MCF 10A (cell line): ENCODE measurements around the gene TTI1. TPM values are rescaled to one million over a fixed set of nuclear protein-coding genes. Genes with fewer than 3 reads are reported as not detected.

Experiments used
- BruUV-seq: library from RNA; stranded (reverse); fragments of 400-500 nt; replicated peaks from 2 replicates; lab custom pipeline; 2021; lab: Mats Ljungman, UMichigan
- CTCF ChIA-PET: fragments of 300-600 bp; sonication (Branson Sonifier 250); formaldehyde crosslinking; extraction: SDS; loops from one replicate; lab custom pipeline; 2021; ENCODE audit warnings: antibody characterized with exemption, inconsistent platforms; lab: Yijun Ruan, JAX
- POLR2A ChIA-PET: fragments of 300-600, 350-650 bp; sonication (Branson Sonifier 250); formaldehyde crosslinking; extraction: SDS; loops from one replicate; lab custom pipeline; 2020; ENCODE audit warnings: antibody characterized with exemption, inconsistent platforms; lab: Yijun Ruan, JAX
- DNase-seq: peaks from one replicate; pipeline ENCODE4 v3.0.0-alpha.2; 2018; ENCODE audit not compliant: unreplicated experiment
- H3K27ac Mint-ChIP-seq: one replicate; pipeline ENCODE4 v1.8.0; 2022; ENCODE audit warnings: mild to moderate bottlenecking, low read depth, mixed read lengths; ENCODE audit not compliant: unreplicated experiment
- H3K27me3 Mint-ChIP-seq: one replicate; pipeline ENCODE4 v1.8.0; 2022; ENCODE audit warnings: mixed read lengths; ENCODE audit not compliant: insufficient read depth, unreplicated experiment
- H3K36me3 Mint-ChIP-seq: one replicate; pipeline ENCODE4 v1.8.0; 2022; ENCODE audit warnings: mild to moderate bottlenecking, moderate library complexity, mixed read lengths; ENCODE audit not compliant: insufficient read depth, unreplicated experiment
- H3K4me1 Mint-ChIP-seq: one replicate; pipeline ENCODE4 v1.8.0; 2022; ENCODE audit warnings: mixed read lengths; ENCODE audit not compliant: insufficient read depth, unreplicated experiment
- H3K4me3 Mint-ChIP-seq: one replicate; pipeline ENCODE4 v1.8.0; 2022; ENCODE audit warnings: mild to moderate bottlenecking, moderate library complexity, mixed read lengths; ENCODE audit not compliant: unreplicated experiment
- H3K9me3 Mint-ChIP-seq: one replicate; pipeline ENCODE4 v1.8.0; 2022; ENCODE audit warnings: mixed read lengths; ENCODE audit not compliant: unreplicated experiment
- intact Hi-C: fragments of 100-400 bp; cut with micrococcal nuclease; formaldehyde crosslinking; loops from 2 replicates; pipeline ENCODE4 v1.14.1; 2022
- total RNA-seq: library from RNA; stranded (reverse); gene quantifications from 2 replicates; pipeline ENCODE4 v1.2.3, GENCODE V29; 2022
- TF ChIP-seq, protein P1 (sequence below): fragments of 200-600 bp; IDR thresholded peaks from one replicate; pipeline ENCODE4 v1.8.0; 2022; ENCODE audit warnings: antibody characterized with exemption, mild to moderate bottlenecking; ENCODE audit not compliant: unreplicated experiment

Gene TTI1
- total RNA-seq, 1 experiment from 2014 or later = 17.1 TPM

DNA sequence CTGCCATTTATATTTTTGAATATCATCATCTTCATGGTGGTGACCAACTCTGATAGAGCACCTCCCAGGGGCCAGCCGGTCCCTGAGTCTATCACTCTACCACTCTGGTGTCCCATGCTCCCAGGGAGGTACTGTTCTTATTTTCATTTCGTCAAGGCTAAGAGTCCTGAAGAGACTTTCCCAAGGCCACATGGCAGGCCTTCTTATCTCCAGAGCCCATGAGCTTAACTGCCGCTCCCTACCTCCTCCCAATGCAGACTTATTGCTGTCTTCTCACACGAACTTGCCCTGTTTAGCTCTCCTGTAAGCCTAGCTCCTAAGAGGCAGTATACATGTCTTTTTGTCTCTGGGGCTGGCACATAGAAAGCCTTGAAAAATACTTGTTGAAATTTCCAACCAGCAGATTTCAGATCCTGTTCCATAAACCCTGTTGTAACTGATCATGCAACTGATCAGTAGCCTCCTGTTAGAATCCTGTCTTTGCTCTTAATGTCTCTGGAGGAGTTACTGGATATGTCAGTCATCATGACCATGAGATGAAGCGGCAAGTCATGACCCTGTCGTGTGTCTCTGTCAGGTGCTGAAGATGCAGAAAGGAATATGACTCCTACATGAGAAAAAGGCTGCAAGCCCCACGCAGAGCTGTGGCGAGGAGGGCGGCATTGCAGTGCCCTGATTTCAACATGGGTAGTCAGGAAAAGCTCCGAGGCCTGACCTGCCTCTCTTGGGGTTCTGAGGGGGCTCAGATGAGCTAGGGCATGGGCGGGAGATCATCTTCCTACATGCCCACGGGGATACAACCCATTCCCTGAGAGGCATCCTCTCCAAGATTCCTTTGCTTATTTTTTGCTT is 60.0 kb downstream of the TTI1 start:
- H3K4me3 Mint-ChIP-seq = no peak overlapping the region

DNA sequence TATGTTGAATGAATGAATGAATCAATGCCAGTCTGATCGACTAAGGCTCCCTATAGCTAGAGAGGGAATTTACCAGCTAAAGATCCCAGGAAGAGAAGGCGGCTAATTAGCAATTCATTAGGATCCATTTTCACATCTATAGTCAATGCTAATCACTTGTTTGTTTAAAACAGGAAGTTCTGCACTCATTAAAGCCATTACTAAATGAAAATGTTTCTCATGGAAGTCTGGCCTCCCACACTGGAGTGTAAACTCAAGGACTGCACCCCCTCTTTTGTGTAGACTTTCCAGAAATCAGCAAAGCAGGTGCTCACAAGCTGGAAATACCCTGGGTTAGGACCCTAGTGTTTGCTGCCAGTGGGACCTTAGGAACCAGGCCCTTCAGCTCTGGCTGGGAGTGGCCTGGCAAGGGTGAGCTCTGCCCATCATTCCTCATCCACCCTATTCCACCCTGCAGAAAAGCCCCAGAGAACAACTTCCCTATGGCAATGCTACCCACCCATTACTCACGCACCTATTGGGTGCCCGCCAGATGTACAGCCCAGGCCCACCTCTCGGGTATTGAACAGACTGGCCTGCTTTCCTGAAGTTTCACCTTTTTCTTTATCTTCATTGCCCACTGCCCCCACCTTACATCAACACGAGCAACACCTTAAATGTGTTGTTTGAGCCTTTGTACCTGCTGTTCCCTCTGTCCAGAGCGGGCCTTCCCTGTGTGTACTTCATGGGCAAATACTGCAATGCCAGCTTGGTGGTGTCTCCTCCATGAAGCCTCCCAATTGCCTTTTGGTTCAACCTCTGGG is 60.8 kb downstream of the TTI1 start:
- POLR2A ChIA-PET = interaction anchor here (0.6 to 1.5 kb wide), 3 partner anchors 13 to 1736 kb away, joined by 3 to 4 read pairs (median 4); partner anchors contain the start of gene AAR2
- no peaks in the 10 kb centered on the region for H3K9me3 Mint-ChIP-seq
- intact Hi-C loops = no loop called here
- no peak for DNase-seq
- TF ChIP-seq, protein P1, sequence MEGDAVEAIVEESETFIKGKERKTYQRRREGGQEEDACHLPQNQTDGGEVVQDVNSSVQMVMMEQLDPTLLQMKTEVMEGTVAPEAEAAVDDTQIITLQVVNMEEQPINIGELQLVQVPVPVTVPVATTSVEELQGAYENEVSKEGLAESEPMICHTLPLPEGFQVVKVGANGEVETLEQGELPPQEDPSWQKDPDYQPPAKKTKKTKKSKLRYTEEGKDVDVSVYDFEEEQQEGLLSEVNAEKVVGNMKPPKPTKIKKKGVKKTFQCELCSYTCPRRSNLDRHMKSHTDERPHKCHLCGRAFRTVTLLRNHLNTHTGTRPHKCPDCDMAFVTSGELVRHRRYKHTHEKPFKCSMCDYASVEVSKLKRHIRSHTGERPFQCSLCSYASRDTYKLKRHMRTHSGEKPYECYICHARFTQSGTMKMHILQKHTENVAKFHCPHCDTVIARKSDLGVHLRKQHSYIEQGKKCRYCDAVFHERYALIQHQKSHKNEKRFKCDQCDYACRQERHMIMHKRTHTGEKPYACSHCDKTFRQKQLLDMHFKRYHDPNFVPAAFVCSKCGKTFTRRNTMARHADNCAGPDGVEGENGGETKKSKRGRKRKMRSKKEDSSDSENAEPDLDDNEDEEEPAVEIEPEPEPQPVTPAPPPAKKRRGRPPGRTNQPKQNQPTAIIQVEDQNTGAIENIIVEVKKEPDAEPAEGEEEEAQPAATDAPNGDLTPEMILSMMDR = no peak
- no peak overlapping the region for H3K4me3 Mint-ChIP-seq
- H3K36me3 Mint-ChIP-seq = no peaks in the 10 kb centered on the region
- peaks cover 16% of the 10 kb centered on the region for H3K4me1 Mint-ChIP-seq
- no TSS peak for BruUV-seq
- H3K27ac Mint-ChIP-seq = no peak overlapping the region
- no peaks in the 10 kb centered on the region for H3K27me3 Mint-ChIP-seq
- CTCF ChIA-PET = interaction anchor here (0.7 kb wide), 1 partner anchor 437 kb away, joined by 3 read pairs; no protein-coding TSS in a partner anchor

More for the DNA sequence above, 60.0 kb downstream of the TTI1 start:
- TF ChIP-seq, protein P1 = no peak
- Mint-ChIP-seq H3K27me3 (no peaks in the 10 kb centered on the region), H3K4me1 (peaks cover 16% of the 10 kb centered on the region), H3K36me3 (no peaks in the 10 kb centered on the region), H3K27ac (no peak overlapping the region), H3K9me3 (no peaks in the 10 kb centered on the region)
- BruUV-seq = no TSS peak
- no peak for DNase-seq
- POLR2A ChIA-PET = interaction anchor here (0.6 to 1.0 kb wide), 2 partner anchors 13 to 1737 kb away, joined by 3 to 4 read pairs; partner anchors contain the start of gene AAR2
- CTCF ChIA-PET = interaction anchor here (0.6 to 0.7 kb wide), 2 partner anchors 220 to 438 kb away, joined by 3 read pairs; no protein-coding TSS in a partner anchor
- intact Hi-C loops = no loop called here

DNA sequence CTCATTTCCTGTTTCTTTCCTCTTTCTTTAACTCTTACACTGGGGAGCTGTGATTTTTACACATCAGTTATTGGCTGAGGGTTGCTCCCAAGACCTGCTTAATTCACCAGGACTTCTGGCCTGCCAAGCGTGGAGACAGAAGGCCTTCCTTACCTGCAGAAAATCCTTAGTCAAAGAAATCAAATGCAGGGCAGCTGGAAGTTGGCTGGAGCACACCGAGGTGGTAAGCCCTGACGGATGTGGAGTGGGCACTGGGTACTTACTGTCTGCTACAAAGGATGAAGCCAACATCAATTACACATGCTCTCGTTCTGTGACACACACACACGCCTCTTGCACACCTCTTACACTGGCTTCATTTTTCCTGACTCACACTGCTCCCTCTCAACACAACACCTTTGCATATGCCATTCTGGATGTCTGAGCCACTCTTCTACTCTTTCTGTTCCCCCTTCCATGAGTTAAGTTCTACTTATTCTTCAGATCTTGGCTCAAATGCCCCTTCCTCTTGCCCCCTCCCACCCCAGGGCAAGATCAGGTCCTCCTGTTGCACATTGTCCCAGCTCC is 61.6 kb downstream of the TTI1 start:
- intact Hi-C loops = no loop called here
- no peaks in the 10 kb centered on the region for H3K9me3 Mint-ChIP-seq
- no peak overlapping the region for H3K4me3 Mint-ChIP-seq
- ChIA-PET POLR2A (interaction anchor here (0.6 to 1.5 kb wide), 2 partner anchors 23 to 973 kb away, joined by 4 read pairs; no protein-coding TSS in a partner anchor), CTCF (interaction anchor here (0.9 to 1.1 kb wide), 2 partner anchors 8 to 58 kb away, joined by 3 to 4 read pairs; no protein-coding TSS in a partner anchor)
- H3K36me3 Mint-ChIP-seq = no peaks in the 10 kb centered on the region
- DNase-seq = no peak
- no TSS peak for BruUV-seq
- no peak overlapping the region for H3K27ac Mint-ChIP-seq
- H3K27me3 Mint-ChIP-seq = no peaks in the 10 kb centered on the region
- TF ChIP-seq, protein P1 = no peak
- H3K4me1 Mint-ChIP-seq = peaks cover 16% of the 10 kb centered on the region
